Astrocyte of the cerebellum (primary cell): Measurements from ENCODE around the gene GATD1.
A peak's percentile ranks its signal among the peaks of the same experiment; 100 is the strongest.

ENCODE experiments used
- DNase-seq: peaks from one replicate; pipeline ENCODE4 v3.0.0-alpha.2; 2011; ENCODE audit warnings: low read depth
- H3K4me3 ChIP-seq: 2 replicates; pipeline ENCODE4 v1.5.1; 2011; ENCODE audit warnings: mild to moderate bottlenecking, low read depth, low read length, moderate library complexity
- CTCF ChIP-seq: IDR thresholded peaks from 2 replicates; pipeline ENCODE4 v1.5.1; 2012; ENCODE audit warnings: low read length, low read depth, moderate library complexity, mild to moderate bottlenecking; ENCODE audit errors: missing control alignments
- in situ Hi-C: cut with HindIII; loops from 2 replicates; pipeline ENCODE4 v1.10.0; 2017; ENCODE audit warnings: low sequenced_read_pairs

The GATD1 gene

GRCh38 chr11:818396-819128 is 41.3 kb upstream of the GATD1 start, which contains the start of gene PNPLA2:
PNPLA2 (plus strand) TSS chr11:818914; CDS start chr11:819719, 805 bp downstream.
- in situ Hi-C loops = no loop called here
- no peak for DNase-seq
- peak within 1 kb of the TSS; percentile 68 for H3K4me3 ChIP-seq
- no peak for TF ChIP-seq CTCF

GRCh38 chr11:816433-816779 is 39.1 kb upstream of the GATD1 start:
- no peak for DNase-seq
- in situ Hi-C loops = no loop called here
- H3K4me3 ChIP-seq = no peak overlapping the region
- no peak for TF ChIP-seq CTCF

- H3K4me3 ChIP-seq = no peak overlapping the region
- TF ChIP-seq CTCF = no peak
- in situ Hi-C loops = no loop called here
- DNase-seq = no peak
Observed at GRCh38 chr11:815675-816432, 38.6 kb upstream of the GATD1 start.

- TF ChIP-seq CTCF = no peak
- DNase-seq = no peak
- H3K4me3 ChIP-seq = no peak overlapping the region
- in situ Hi-C loops = no loop called here
Observed at GRCh38 chr11:813456-814096, 36.3 kb upstream of the GATD1 start.

GRCh38 chr11:813072-813455 is 35.8 kb upstream of the GATD1 start:
- in situ Hi-C loops = no loop called here
- DNase-seq = no peak
- H3K4me3 ChIP-seq = no peak overlapping the region
- no peak for TF ChIP-seq CTCF

- in situ Hi-C loops = no loop called here
- DNase-seq = no peak
Observed at GRCh38 chr11:812390-812789, 35.1 kb upstream of the GATD1 start.

More at GRCh38 chr11:812390-812789, 35.1 kb upstream of the GATD1 start:
- TF ChIP-seq CTCF = no peak
- H3K4me3 ChIP-seq = no peak overlapping the region
